Esophagus muscularis mucosa (tissue), 4 donors: ENCODE results near the gene C2CD4D. TPM values are rescaled to one million over a fixed set of nuclear protein-coding genes. Genes with fewer than 3 reads are reported as not detected.

ENCODE experiments used
- DNase-seq: peaks from one replicate; pipeline ENCODE4 v3.0.0-alpha.2; 2017; ENCODE audit errors: extremely low spot score
- H3K27ac ChIP-seq, 4 donors: fragments of 200-600 bp; sonication (generic); replicated peaks in 1 of 4; 1 replicate in 3 of 4; 2 replicates in 1 of 4; pipeline ENCODE4 v1.5.1; 2016 to 2019; ENCODE audit warnings: mild to moderate bottlenecking in 1 of 4
- H3K27me3 ChIP-seq, 4 donors: fragments of 200-600 bp; sonication (generic); one replicate each; pipeline versions ENCODE4 v1.5.1 to v1.6.0; 2016 to 2019
- H3K36me3 ChIP-seq, 4 donors: fragments of 200-600 bp; sonication (generic); one replicate each; pipeline ENCODE4 v1.5.1; 2016 to 2019
- H3K4me1 ChIP-seq, 4 donors: fragments of 200-600 bp; sonication (generic); one replicate each; pipeline ENCODE4 v1.5.1; 2016 to 2019
- H3K4me3 ChIP-seq, 4 donors: fragments of 200-600 bp; sonication (generic); 1 replicate in 2 of 4; 2 replicates in 2 of 4; pipeline ENCODE4 v1.5.1; 2016 to 2019; ENCODE audit warnings: mild to moderate bottlenecking in 4 of 4, moderate library complexity in 1 of 4
- H3K9me3 ChIP-seq, 4 donors: fragments of 200-600 bp; sonication (generic); 1 replicate in 3 of 4; 2 replicates in 1 of 4; pipeline ENCODE4 v1.5.1; 2016 to 2019
- EP300 ChIP-seq: sonication (generic); formaldehyde crosslinking; IDR thresholded peaks from one replicate; pipeline ENCODE4 v1.6.1; 2017; ENCODE audit warnings: antibody characterized with exemption
- POLR2A ChIP-seq: fragments of 450-650 bp; IDR thresholded peaks from one replicate; pipeline ENCODE4 v1.6.1; 2017; ENCODE audit warnings: antibody characterized with exemption, moderate library complexity, mild to moderate bottlenecking, low read depth
- POLR2AphosphoS5 ChIP-seq, 2 donors: sonication (generic); formaldehyde crosslinking; IDR thresholded peaks; one replicate each; pipeline ENCODE4 v1.6.1; 2017; ENCODE audit warnings: antibody characterized with exemption in 2 of 2
- WGBS: methylation state at CpG from one replicate; pipeline ENCODE4 v1.1.5; 2018; 5-methylcytosine and 5-hydroxymethylcytosine counted together
- intact Hi-C: fragments of 100-400 bp; cut with DNase I; formaldehyde crosslinking; loops from one replicate; pipeline ENCODE4 v1.15.1; 2023
- total RNA-seq, 4 donors: library from RNA; depleted of rRNA; stranded (reverse); fragments of >200 nt; gene quantifications; one replicate each; pipeline versions ENCODE4 v1.1.0 to v1.2.1, GENCODE V29; 2016
- TF ChIP-seq, protein P1 (sequence below), 3 experiments: fragments of 200-600 bp in 2 of 3; fragments of 450-650 bp in 1 of 3; sonication (generic) in 2 of 3; IDR thresholded peaks; one replicate each; pipeline ENCODE4 v1.5.1; 2017 to 2019; ENCODE audit warnings: antibody characterized with exemption in 3 of 3, mild to moderate bottlenecking in 2 of 3, moderate library complexity in 1 of 3

Gene C2CD4D
- total RNA-seq, 4 donors from 2014 or later = not detected

DNA sequence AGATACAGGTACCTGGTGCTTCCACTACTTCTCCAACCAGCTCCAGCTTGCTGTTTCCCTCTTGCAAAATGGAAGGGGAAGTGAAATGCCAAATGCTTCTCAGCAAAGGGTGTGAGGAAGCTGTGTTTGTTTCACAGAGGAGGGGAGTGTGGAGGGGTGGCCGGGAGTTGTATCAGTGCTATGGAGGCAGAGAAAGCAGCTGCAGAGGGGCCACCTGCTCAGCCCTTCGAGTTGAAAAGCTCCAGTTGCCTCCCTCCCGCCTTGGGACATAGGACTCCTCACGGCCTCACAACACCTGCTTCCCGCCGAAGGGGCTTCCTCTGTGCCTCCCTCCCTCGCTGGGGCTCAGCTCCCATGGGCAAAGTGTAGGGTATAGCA lies 22.3 kb downstream of the C2CD4D start:
- DNase-seq = no peak
- intact Hi-C loops = no loop called here
- TF ChIP-seq POLR2A (no peak), EP300 (no peak), POLR2AphosphoS5 (IDR thresholded peaks at IDR 0.05) (no peak)
- TF ChIP-seq, protein P1, sequence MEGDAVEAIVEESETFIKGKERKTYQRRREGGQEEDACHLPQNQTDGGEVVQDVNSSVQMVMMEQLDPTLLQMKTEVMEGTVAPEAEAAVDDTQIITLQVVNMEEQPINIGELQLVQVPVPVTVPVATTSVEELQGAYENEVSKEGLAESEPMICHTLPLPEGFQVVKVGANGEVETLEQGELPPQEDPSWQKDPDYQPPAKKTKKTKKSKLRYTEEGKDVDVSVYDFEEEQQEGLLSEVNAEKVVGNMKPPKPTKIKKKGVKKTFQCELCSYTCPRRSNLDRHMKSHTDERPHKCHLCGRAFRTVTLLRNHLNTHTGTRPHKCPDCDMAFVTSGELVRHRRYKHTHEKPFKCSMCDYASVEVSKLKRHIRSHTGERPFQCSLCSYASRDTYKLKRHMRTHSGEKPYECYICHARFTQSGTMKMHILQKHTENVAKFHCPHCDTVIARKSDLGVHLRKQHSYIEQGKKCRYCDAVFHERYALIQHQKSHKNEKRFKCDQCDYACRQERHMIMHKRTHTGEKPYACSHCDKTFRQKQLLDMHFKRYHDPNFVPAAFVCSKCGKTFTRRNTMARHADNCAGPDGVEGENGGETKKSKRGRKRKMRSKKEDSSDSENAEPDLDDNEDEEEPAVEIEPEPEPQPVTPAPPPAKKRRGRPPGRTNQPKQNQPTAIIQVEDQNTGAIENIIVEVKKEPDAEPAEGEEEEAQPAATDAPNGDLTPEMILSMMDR (IDR thresholded peaks at IDR 0.05) = no peak
- 66% methylated on average over 7 of the region's 7 CpGs for WGBS
- Histone ChIP-seq H3K27ac (no peak overlapping the region), H3K4me1 (peaks cover 0 to 3% (median 0%) of the 10 kb centered on the region in 4 donors), H3K36me3 (peaks cover 0 to 23% (median 0%) of the 10 kb centered on the region in 4 donors), H3K9me3 (no peaks in the 10 kb centered on the region), H3K27me3 (peaks cover 0 to 13% (median 0%) of the 10 kb centered on the region in 4 donors), H3K4me3 (no peak overlapping the region)

DNA sequence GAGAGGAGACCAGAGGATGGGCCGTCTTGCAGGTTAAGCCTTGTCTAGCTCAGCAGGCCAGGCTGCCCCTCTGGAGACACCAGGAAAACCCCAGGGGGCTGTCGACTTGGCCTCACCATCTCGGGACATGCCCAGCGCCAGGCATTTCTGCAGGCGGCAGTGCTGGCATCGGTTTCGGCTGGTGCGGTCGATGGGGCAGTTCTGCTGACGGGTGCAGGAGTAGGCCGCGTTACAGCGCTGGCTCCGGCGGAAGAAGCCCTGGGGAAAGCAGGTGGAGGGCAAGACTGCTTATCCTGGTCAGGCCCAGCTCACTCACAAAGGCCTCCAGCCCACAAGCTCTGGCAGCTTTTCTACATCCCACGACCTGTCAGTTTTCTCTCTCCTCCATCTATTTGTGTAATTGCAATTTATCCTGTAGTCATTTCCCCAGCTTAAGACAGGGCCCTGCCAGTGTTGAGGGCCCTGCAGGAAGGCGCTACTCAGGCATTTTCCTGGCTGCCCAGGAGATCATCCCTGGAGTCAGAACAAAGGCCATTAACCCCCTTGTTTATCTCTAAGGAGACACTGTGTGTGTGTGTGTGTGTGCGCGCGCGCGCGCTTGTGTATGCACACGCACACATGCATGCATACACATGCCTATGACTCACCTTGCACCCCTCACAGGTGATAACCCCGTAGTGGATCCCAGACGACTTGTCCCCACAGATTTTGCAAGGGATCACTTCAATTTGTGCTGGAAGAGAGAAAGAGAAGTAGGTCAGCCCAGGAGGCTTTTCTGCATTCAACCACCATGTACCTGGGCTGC lies 22.9 kb downstream of the C2CD4D start:
- peaks cover 0 to 3% (median 0%) of the 10 kb centered on the region in 4 donors for H3K4me1 ChIP-seq
- peaks cover 0 to 8% (median 0%) of the 10 kb centered on the region in 4 donors for H3K27me3 ChIP-seq
- no peak for TF ChIP-seq POLR2AphosphoS5 (IDR thresholded peaks at IDR 0.05)
- no peak for TF ChIP-seq EP300
- TF ChIP-seq, protein P1 (IDR thresholded peaks at IDR 0.05) = no peak
- no peak for TF ChIP-seq POLR2A
- WGBS = 65% methylated on average over 14 of the region's 26 CpGs
- H3K4me3 ChIP-seq = no peak overlapping the region
- H3K36me3 ChIP-seq = peaks cover 0 to 23% (median 0%) of the 10 kb centered on the region in 4 donors
- H3K9me3 ChIP-seq = no peaks in the 10 kb centered on the region
- no peak for DNase-seq
- H3K27ac ChIP-seq = no peak overlapping the region
- intact Hi-C loops = no loop called here

GRCh38 chr1:151815716-151816327 lies 23.8 kb downstream of the C2CD4D start:
- TF ChIP-seq POLR2A (no peak), EP300 (no peak), POLR2AphosphoS5 (IDR thresholded peaks at IDR 0.05) (no peak)
- TF ChIP-seq, protein P1 (IDR thresholded peaks at IDR 0.05) = no peak
- H3K4me1 ChIP-seq = peaks cover 0 to 3% (median 0%) of the 10 kb centered on the region in 4 donors
- intact Hi-C loops = no loop called here
- no peak for DNase-seq
- 71% methylated on average over 12 of the region's 12 CpGs for WGBS
- no peak overlapping the region for H3K4me3 ChIP-seq
- peaks cover 0 to 8% (median 0%) of the 10 kb centered on the region in 4 donors for H3K27me3 ChIP-seq
- H3K27ac ChIP-seq = no peak overlapping the region
- H3K9me3 ChIP-seq = no peaks in the 10 kb centered on the region
- H3K36me3 ChIP-seq = peaks cover 0 to 23% (median 0%) of the 10 kb centered on the region in 4 donors

- Histone ChIP-seq H3K4me1 (no peaks in the 10 kb centered on the region), H3K4me3 (no peak overlapping the region), H3K9me3 (no peaks in the 10 kb centered on the region), H3K36me3 (peaks cover 0 to 23% (median 0%) of the 10 kb centered on the region in 4 donors), H3K27me3 (peaks cover 0 to 8% (median 0%) of the 10 kb centered on the region in 4 donors), H3K27ac (no peak overlapping the region)
- no peak for TF ChIP-seq POLR2AphosphoS5 (IDR thresholded peaks at IDR 0.05)
- no peak for TF ChIP-seq POLR2A
- TF ChIP-seq EP300 = no peak
- TF ChIP-seq, protein P1 (IDR thresholded peaks at IDR 0.05) = no peak
- WGBS = 100% methylated on average over 3 of the region's 8 CpGs
- no peak for DNase-seq
- intact Hi-C loops = no loop called here
Measured at GRCh38 chr1:151814971-151815545, 24.6 kb downstream of the C2CD4D start.
